PFSK-1 (cell line): ENCODE measurements around the gene CTCF.

ENCODE experiments used
- FOXP2 ChIP-seq: optimal IDR thresholded peaks from 2 replicates; pipeline ENCODE3; 2011; ENCODE audit warnings: borderline replicate concordance, control low read depth, inconsistent platforms; ENCODE audit not compliant: insufficient read depth; ENCODE audit errors: extremely low read length, extremely low read depth
- POLR2AphosphoS5 ChIP-seq: IDR thresholded peaks from 2 replicates; pipeline ENCODE4 v1.6.1; 2012; ENCODE audit warnings: low read depth, mild to moderate bottlenecking, control low read depth, low read length, moderate library complexity
- REST ChIP-seq, 2 experiments: IDR thresholded peaks; 2 replicates each; pipeline versions ENCODE4 v1.6.1 to v1.8.0; 2011 to 2012; ENCODE audit warnings: low read depth in 2 of 2, low read length in 2 of 2, control low read depth in 1 of 2, inconsistent platforms in 1 of 2, mild to moderate bottlenecking in 1 of 2, moderate library complexity in 1 of 2; ENCODE audit not compliant: insufficient read depth in 1 of 2
- SIN3A ChIP-seq: IDR thresholded peaks from 2 replicates; pipeline ENCODE4 v1.6.1; 2012; ENCODE audit warnings: mild to moderate bottlenecking, low read length, moderate library complexity, borderline replicate concordance; ENCODE audit not compliant: insufficient read depth
- TAF1 ChIP-seq: IDR thresholded peaks from 2 replicates; pipeline ENCODE4 v1.6.1; 2012; ENCODE audit warnings: low read length, control low read depth, borderline replicate concordance; ENCODE audit not compliant: insufficient read depth

GRCh38 chr16:67571981-67572431 lies 9.7 kb downstream of the CTCF start:
- TF ChIP-seq REST (IDR thresholded peaks at IDR 0.05; ENCODE audit: insufficient read depth in 1 of 2, low read depth in 2 of 2, low read length in 2 of 2): no peak
- no peak for TF ChIP-seq POLR2AphosphoS5
- TF ChIP-seq FOXP2: no peak
- TF ChIP-seq TAF1: no peak
- TF ChIP-seq SIN3A: no peak
